SW480 (cell line): ENCODE measurements around the gene WASF2.
"Not testable (repeated sequence)": the region's sequence is repeated elsewhere in the genome, so short reads cannot be mapped to it uniquely, and the experiment has no call there.

Experiments
- DNase-seq: peaks from one replicate; pipeline ENCODE4 v3.0.0-alpha.2; 2016; ENCODE audit warnings: low spot score

WASF2 gene

DNA sequence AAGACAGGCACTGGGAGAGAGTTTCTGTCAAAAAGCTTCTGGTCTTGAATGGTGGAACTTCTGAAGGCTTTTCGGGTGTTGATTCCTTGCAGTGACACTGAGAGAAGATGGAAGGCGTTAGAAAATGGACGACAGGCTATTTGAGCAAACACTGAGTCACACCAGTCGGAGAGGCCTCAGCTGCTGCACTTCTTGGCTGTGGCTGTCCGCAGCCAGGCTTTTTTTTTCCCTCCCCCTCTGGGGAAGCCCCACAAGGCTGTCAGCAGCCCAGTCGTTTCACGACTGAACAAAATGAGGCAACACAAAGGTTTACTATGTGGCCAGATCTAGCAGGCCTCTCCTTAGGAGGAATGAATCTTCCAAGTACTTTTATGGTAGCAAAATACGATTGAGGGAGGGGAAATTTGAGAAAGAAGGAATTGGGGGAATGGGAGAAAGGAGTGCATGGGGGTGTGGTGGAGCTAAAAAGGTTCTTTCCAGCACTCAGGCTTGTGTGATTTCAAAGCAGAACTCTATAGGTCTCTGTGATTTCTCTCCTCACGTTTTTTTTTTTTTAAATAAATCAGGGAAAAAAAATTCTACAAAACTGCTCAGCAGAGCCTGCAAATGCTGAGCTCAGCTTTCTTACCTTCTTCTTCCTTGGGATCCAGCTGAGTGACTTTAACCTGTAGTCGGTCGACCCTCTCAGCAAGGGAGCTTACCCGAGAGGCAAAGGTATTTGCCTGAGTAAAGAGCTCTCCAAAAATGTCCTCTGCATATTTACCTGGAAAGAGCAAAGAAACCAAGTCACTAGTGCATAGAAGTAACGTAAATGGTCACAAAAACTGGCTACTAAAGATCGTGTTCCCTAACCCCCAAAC is 71.4 kb downstream of the WASF2 start:
- DNase-seq = no peak

DNA sequence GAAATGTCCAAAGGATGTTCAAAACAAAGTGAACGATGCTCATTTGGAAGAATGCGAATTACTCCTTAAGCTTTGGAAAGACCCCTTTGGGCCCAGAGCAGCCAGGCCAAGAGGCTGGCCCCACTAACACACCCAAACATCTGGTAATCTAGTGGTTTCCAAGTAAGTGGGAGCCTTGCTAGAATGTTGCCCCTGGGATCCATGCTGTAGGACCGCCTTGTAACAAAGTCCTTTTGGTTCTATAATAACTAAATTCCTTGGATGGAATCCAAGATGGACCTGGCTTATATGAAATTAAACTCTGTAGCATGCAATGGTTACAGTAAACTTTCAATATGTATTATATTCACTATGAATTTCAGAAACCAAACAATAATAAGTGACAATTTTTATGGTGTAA is 72.3 kb downstream of the WASF2 start:
- DNase-seq = no peak

DNA sequence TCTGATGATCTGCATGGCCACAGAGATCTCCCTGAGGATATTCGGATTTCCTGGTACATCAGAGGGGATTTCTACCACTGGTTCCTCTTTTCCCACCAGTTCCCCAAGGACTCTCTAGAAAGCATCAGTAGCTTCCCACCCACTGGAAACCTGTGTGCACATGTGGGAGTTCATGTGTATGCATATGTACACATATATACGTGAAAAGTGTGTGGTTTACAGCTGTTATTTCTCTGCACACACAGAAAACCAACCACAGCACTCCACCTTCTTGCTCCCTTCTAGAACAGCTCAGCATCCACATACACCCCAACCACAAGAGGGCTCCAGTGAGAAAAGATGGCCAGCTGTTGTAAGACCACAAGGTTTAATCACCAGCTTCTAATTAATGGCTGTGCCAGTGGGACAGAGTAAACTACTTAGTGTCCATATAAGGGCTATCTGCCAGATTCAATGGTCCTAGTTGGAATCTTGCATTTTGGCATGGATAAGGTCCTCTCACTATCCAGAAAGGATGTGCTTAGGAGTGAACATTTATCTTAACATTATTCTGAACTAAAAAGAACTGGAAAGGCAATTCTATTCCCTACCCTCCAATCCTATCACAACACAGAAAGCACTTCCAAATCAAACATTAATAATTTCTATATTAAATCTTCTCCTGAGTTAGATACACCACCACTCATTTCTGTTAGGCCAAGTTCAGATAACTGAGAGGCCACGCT is 73.4 kb downstream of the WASF2 start:
- DNase-seq = peak; percentile 67

DNA sequence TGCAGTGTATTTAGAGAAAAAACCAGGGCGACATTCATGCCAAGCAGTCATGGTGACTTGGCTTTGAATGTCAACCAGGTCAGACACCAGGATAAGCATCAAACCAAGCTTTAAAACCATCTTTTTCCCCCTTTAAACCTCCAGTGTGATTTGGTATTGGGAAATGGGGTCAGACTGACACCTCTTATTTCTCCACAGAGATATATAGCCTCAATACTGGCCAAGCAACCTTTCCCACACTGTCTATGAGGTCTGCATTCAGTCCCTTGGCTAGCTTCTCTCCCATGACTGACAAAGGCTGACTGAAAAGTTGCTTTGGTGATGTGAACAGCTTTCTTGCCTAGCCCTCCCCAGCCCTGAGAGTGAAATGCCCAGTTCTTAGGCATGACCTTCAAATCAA is 75.9 kb downstream of the WASF2 start:
- no peak for DNase-seq

DNA sequence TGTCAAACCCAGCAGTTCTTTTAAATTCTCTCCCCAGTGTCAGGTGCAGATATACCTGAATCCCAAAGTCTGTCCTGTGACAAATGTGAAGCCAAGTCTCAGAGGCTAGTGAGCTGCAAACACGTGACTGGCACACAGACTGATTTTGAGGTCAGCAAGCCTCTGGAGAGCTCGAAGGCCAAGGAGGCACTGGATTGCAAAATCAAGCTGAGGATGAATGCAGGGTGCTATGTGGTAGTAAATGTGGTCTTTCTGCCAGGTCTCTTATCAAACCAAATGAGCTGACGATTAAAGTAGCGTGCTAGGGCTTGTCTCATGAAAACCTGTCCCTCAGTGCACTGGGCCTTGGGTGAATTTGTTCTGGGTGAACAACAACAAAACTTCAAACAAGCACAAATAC is 77.0 kb downstream of the WASF2 start:
- DNase-seq = no peak

DNA sequence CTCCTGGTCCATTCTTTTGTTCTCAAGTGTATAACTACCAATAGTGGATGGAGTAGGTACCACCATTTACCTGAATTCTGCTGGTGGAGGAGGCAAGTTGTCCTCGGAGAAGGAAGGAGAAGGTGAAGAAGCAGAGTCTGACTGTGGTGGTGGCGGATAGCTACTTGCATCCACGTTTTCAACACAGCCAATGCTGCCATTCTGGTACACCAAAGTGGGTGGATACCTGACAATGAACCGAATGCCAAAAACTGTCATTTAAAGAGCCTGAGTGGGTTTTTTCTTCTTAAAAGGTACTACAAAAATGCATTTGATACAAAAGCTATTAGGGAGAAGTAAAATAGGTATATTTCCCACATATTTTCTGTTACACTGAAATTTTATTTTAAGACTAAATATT is 77.5 kb downstream of the WASF2 start:
- no peak for DNase-seq

DNA sequence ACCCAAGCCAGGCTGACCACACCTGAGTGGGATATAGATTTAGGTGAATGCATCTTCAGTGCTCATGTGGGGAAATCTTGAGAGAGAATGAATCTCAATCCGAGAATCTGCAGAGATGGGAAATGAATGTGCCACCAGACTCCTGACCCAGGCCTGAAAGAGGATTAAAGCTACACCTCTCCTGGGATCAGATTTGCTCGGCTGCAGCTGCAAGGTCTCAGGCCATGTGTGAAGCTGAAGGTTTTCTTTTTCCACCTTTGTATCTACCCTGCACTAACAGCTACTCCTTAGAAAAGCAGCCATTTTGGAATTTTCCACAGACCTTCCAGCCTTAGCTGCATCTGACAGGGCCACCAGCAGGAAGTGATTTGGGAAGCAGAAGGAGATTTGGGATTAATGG is 79.3 kb downstream of the WASF2 start:
- DNase-seq = no peak

DNA sequence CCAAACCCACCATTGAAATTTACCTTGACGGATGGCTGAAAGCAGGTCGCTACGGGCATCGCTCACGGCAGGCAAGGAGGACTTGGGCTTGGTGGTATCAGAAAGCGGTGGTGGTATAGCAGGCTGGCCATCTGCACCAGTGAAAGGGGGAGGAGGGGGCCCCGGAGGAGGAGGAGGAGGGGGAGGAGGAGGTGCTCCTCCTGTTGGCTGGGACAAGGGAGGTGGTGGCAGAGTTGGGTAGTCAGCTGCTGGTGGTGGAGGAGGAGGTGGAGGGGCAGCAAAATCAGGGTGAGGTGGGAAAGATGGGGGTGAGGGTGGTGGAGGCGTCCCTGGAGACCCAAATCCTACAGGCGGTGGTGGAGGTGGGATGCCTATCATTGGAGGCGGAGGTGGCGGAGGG is 80.3 kb downstream of the WASF2 start:
- DNase-seq = no peak

DNA sequence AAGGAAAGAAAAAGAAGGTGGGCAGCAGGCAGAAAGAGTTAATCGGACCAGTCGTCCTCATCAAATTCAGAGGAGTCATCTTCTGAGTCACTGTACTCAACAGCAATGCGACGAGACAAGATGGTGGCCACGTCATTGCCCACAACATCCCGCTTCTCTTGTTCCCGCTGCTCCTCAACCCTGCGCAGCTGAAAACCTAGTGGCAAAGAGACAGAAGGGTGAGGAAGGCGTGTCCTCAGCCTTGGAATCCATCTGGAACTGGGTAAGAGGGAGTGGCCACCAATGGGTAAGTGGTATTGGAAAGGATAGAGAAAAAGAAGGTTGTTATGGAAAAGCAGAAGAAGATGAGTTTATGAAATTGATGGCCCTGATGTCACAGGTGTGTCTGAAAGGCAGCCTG is 81.8 kb downstream of the WASF2 start:
- no peak for DNase-seq

DNA sequence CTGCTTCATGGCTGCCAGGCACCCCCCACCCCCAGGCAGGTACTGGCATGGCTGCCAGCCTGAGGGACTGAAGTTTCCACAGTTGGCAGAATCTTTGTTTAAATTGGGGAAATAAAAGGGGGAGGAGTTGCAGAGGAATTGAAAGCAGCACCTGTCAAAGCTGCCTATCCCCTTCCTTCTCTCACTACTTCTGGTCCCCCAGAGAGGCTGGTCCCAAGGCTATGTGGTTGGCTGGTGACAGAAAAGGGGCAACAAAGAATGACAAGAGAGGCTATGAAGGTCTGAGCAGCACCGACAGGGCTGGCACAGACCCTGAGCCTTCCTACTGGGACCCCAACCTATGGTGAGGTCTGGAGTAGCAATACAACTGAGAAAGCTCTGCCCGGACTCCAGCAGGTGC is 83.2 kb downstream of the WASF2 start:
- not testable (repeated sequence) for DNase-seq

DNA sequence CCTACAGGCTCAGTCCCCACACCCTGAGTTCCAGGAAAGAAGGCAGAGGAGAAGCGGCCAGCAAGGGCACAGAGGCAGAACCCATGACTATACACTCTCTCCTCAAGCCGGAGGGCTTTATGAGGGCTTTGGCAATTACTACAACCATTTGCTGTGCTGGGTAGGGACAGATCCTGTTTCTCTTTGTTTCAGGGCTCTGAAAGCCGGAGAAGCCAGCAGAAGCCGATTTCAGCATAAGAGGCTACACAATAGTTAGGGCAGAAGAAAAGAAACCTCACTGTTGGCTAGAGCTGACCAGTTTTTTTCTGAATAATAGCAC is 83.6 kb downstream of the WASF2 start:
- no peak for DNase-seq

DNA sequence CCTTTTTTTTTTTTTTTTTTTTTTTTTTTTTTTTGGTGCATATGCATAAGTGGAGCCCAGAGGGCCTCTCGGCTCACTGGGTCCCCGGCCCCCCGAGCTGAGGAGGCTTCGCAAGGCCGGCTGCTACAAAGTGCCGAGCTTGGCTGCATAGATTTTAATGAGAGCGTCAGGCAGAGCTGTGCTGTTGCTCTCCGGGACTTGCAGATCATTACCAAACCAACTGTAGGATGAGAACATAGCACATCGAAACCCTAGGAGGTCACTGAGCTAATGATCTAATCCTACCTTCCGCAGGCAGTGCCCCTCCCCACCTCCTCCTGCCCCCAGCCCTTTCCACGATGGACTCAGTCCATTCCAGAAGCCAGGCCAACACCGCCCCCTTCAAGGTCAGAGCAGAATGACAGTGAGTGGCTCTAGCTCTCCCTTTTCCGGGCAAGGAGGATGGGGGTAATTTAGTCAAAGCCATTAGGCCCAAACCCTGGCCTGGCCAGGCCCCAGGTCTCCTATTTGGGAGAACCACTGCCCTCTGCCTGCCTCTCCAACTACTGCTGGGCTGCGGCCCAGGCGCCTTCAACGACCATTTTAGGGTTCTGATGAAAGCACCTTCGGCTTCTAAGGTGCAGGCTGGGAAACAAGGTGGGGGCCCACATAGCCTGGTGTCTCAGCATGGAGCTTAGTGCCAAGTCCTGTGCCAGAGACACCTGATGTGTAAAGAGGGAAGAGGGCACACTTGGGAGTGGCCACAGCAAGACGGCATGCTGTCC is 84.2 kb downstream of the WASF2 start:
- DNase-seq = not testable (repeated sequence)

DNA sequence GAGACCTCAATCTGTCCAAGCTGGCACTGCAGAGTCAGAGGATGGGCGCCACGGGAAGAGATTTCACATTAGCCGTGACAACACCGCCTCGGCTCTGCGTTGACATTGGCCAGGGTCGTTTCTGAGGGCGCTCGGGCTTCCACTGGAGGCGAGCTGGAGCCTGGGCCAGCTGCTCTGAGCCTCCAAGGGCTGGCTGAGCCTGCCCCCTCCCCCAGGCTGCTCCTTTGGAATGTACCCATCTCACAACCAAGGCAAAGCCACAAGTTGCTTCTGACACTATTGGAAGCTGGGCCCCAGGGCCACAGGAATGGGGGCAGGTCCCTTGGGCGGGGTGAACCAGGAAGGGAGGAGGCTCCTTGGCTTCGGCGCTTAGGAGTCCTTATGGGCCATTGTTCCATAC is 84.9 kb downstream of the WASF2 start:
- DNase-seq = no peak

DNA sequence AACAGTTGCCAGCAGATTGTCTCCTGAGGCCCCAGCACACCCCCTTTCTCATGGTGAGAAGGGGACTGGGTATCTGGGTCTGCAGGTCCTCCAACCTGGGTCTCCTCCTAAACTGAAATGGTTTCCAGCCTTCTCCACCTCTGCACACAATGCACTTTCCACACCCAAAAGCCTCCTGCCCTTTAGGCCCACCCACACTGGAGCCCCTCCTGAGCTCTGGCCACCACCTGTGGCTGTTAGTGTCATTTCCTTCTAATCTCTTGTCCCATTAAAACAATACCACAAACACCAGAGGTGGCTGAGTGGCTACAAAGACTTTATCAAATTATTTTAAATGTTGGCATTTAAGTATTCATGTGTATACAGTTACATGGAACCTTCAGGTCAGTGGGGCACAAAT is 86.0 kb downstream of the WASF2 start:
- no peak for DNase-seq

DNA sequence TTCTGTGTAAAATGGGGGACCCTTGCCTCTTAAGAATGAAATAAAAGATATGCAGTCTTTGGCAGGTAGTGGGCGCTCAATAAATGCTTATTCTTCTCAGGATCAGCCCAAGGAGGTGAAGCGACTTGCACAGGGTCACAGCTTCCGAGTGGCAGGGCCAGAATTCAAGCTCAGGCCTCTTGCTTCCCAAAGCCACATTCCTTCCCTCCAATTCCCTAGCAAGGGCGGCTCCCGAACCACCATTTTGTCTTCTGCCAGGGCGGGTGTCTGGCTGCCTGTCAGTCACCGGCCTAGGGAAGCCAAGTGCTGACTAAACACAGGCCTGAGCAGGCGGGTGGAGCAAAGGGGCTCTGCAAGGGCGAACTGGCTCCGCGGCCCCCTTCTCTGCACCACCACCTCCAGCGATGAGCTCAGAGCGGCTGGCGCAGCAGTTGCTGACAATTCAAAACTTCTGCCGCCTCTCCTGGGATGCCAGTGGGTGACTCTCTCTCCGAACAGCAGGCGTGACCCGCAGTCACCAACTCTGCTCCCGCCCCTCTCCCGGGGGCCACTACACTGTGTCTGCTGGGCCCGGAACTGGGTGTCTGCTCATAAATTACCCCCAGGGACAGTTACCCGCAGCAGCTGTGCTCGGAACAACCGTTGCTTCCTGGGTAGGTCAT is 86.8 kb downstream of the WASF2 start:
- no peak for DNase-seq

DNA sequence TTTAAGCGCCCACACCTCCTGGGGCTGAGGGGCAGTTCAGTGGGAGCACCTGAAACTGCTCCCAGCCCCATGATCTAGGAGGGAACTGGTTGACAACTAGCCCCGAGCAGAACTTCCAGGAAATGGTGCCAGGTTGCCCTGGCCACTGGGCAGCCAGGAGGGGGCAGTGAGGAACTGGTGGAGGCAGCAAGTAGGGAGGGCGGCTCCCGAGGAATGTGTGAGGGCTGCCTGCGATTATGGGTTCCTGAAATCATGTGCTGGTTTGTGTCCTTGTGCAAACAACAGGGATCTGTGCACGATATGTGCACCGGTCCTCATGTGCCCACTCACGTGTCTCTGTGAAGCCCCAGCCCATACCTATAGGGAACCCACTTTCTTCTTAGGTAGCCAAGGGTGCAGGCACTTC is 87.6 kb downstream of the WASF2 start:
- DNase-seq = peak; percentile 28

DNA sequence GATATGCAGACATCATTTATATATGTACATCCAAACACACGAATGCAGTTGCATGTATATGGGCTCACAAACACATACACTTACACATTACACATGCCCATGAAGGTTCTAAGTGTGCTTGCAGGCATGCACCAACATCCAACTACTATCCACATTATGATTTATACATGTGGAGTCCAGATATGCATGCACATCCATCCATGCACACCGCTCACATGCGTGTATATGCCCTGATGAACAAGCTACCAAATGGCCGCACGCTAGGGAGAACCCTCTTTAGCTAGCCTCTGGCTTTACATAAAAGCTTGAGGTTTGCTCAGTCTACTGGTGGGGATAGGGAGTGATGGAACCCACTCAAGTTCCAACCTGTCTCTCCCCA is 89.0 kb downstream of the WASF2 start:
- no peak for DNase-seq

DNA sequence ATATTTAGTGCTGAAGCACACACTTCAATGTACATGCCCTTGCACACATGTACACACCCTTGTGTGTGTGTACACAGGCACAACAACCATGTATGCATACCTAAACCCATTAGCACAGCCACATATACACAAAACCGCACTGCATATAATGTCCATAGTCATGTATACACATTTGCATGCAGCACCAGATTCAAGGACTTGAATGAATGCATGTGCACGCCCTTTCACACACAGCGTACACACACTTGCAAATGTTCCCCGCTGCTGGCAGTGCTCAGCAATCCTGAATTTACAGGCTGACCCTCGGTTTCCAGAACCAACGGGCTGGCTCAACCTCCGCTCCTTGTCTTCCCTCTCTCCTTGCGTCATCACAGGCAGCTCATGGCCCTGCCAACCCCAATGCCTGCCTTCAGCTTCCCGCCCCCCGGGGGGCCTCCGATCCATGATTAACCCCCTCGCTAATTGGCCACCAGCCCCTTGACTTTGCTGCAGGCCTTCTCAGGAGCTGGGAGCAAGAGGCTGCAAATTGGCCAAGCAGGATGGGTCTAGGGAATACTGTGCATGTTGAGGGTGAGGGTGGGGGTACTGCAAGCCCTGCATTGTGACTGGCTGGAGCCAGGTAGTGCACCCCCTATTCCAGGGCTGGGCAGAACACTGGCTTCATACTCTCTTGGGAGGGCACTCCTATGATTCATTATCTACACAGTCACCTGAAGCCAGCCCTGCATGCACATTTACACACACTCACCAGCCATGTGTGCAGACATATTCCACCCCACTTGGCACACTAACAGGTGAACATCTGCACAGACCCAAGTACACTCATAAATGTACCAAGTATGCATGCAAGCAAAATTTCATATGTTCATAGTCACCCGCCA is 89.6 kb downstream of the WASF2 start:
- DNase-seq = no peak

DNA sequence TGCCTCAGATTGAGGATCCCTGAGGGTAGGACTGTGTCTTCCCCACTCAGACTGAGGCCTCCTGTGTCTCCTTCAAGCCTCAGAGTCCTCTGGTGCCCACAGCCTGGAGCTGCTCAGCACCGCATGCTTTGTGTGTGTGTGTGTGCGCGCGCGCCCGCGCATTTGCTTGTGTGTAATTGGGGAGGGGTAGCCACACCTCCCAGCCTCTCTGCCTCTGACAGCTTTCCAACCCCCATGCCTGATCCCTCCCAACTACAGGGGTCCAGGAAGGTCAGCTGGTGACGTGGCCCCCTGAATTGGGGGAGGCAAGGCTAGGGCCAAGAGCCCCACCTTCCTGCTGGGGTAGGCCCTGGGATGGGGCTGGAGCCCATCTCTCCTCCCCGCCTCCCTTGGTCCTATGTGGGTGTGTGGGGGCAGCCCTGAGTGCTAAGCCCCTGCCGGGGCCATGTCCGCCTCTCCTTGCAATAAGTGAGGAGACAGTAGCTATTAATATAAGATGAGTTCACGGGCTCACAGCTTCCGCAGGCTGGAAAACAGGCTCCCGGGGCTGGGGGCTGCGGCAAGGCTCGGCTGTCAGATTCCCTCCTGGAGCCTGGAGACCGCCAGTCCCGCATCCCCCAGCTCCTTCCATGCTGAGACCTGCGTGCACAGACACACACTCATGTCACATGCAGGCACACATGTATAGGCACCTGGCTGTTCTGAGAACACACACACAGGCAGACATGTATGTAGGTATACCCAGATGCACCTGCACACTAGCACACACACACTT is 90.5 kb downstream of the WASF2 start:
- DNase-seq = no peak

DNA sequence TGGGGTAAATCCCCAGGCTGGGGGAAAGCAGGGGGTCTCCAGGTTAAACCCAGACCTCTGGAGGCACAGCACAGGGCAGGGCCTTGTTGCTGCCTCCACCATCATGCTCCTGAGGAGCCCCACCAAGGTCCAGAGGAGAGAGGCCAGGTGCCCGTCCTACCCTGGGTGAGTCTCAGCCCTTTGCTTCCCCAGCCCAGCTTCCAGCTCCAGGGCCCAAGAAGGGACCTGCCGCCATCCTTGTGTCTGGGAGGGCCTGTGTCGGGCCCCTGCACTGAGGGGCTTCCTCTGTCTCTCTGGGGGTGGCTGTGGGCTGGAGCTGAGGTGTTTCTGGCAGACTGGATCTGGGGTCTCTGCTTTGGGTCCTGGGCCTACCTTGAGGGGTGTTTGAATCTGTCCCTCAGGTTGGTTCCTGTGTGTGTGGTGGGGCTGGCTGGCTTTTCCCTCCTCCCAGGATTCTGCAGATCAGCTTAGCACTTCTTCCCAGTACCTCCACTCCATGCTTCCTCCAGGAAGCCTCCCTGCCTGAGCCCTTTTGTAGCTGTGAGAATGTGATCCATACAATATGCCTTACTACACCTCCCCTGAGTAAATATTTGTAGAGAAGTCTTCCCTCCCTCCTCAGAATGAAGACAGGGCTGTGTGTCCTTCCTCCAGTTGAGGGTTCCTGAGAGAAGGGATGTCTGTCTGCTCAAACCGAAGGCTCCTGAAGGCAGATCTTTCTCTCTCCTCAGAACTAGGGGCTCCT is 91.4 kb downstream of the WASF2 start:
- DNase-seq = no peak
